Renal cortical epithelial cell (primary cell): ENCODE data around the gene PRDX3. TPM values are rescaled to one million over a fixed set of nuclear protein-coding genes. Genes with fewer than 3 reads are reported as not detected.
"Not testable (repeated sequence)": the region's sequence is repeated elsewhere in the genome, so short reads cannot be mapped to it uniquely, and the experiment has no call there.

ENCODE experiments used
- DNase-seq: peaks from one replicate; pipeline ENCODE4 v3.0.0-alpha.2; 2011; ENCODE audit warnings: low read depth
- total RNA-seq: library from RNA; depleted of rRNA; stranded (reverse); fragments of >200 nt; gene quantifications from 2 replicates; pipeline ENCODE4 v1.2.3, GENCODE V29; 2014

Gene PRDX3
- total RNA-seq, 1 donor from 2014 or later, result 404 TPM

- DNase-seq, result peak; percentile 34
Observed at GRCh38 chr10:119206603-119207365, 28.2 kb upstream of the PRDX3 start.

GRCh38 chr10:119205894-119206602 lies 27.4 kb upstream of the PRDX3 start:
- no peak for DNase-seq

- DNase-seq, result no peak
Observed at GRCh38 chr10:119203006-119203405, 24.4 kb upstream of the PRDX3 start.

- no peak for DNase-seq
Observed at GRCh38 chr10:119201233-119201632, 22.6 kb upstream of the PRDX3 start.

DNA sequence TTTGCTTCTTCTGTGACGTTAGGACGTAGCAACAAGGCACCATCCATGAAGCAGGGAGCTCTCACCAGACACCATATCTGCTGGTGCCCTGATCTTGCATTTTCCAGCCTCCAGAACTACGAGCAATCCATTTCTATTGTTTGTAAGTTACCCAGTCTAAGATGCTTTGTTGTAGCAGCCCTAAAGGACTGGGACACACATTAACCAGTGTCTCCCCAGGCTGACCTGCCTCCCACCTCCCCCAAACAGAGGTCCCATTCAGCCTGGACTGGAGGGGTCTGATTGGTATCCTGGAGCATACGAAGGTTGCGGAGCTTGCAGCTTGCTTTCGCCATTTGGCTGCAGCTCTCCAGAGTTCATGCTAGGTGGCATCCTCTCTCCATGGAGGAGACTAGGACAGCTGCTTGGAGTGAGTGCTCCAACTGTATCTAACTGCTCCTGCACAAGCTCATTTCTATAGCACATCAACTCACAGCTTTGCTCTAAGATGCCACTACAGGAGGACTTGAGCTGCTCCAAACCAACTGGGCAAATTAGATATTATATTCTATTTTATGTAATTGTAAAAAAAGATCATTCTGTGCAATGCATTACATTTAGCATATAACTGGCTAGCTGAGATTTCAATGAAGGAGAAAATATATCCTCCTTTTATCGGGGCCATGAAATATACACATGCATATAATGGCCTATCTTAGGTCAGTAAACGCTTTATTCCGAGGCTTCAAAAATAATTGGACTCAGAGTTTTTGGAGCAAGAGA lies 20.8 kb upstream of the PRDX3 start:
- peak; percentile 76 for DNase-seq

GRCh38 chr10:119198438-119198837 lies 19.8 kb upstream of the PRDX3 start:
- no peak for DNase-seq

- peak; percentile 54 for DNase-seq
Observed at GRCh38 chr10:119197921-119198320, 19.3 kb upstream of the PRDX3 start.

- peak; percentile 51 for DNase-seq
Observed at GRCh38 chr10:119191881-119192280, 13.3 kb upstream of the PRDX3 start.

DNA sequence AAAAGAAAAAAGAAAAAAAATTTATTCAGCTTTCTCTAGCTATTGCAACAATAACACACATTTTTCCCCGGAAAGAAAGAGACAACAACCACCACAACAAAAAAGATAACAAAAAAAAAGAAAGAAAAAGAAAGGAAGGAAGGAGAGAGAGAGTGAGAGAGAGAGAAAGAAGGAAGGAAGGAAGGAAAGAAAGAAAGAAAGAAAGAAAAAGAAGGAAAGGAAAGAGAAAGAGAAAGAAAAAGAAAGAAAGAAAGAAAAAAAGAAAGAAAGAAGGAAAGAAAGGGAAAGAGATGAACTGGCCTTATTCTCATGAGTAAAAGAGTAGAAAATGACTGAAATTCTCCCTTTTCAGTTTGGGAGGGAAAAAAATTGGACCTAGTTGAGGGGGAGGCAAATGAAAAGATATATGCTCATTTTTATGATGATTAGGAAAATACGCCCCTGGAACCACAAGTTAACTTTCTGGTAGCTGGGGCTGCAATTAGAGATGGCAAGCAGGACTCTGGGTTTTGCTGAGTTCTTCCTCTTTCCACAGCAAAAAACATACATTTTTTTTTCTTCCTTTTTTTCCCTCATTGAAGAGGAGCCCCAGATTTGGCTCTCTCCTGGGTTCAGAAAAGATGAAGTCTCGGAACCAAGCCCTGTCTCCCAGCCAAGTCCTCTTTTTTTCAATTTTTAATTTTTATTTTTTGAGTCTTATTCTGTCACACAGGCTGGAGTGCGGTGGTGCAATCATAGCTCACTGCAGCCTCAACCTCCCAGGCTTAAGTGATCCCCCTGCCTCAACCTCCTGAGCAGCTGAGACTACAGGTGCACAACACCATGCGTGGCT lies 12.6 kb upstream of the PRDX3 start:
- no peak for DNase-seq

- peak; percentile 92 for DNase-seq
Observed at GRCh38 chr10:119190353-119190752, 11.7 kb upstream of the PRDX3 start.

- DNase-seq, result peak; percentile 28
Observed at GRCh38 chr10:119189811-119190282, 11.2 kb upstream of the PRDX3 start.

- no peak for DNase-seq
Observed at GRCh38 chr10:119183664-119184412, 5.2 kb upstream of the PRDX3 start.

GRCh38 chr10:119180850-119181400 lies 2.3 kb upstream of the PRDX3 start:
- DNase-seq, result not testable (repeated sequence)

DNA sequence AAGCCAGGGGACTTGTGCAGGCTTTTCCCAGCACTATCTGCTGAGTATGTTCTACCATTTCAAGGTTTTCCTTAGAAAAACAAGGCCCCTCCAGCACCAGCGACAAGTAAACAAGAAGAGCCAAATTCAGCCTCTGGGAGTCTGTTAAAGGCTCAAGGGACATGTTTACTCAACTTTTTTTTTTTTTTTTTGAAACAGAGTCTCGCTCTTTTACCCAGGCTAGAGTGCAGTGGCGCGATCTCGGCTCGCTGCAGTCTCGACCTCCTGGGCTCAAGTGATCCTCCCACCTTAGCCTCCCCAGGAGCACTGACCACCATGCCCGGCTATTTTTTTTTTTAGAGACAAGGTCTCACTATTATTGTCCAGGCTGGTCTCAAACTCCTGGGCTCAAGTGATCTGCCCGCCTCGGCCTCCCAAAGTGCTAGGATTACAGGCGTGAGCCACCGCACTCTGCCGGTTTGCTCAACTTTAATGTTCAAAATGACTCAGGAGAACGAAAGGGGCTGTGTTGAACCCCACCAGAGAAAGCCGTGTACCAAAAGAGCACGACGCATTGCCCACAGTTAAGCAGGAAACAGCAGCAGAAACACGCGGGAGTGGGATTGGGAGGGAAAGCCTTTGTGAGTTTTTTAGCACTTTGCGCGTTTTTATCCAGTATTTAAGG lies 772 bp downstream of the PRDX3 start:
- DNase-seq, result no peak

- peak; percentile 50 for DNase-seq
Observed at GRCh38 chr10:119176166-119176565, 2.4 kb downstream of the PRDX3 start.

- DNase-seq, result no peak
Observed at GRCh38 chr10:119174109-119174508, 4.5 kb downstream of the PRDX3 start.

DNA sequence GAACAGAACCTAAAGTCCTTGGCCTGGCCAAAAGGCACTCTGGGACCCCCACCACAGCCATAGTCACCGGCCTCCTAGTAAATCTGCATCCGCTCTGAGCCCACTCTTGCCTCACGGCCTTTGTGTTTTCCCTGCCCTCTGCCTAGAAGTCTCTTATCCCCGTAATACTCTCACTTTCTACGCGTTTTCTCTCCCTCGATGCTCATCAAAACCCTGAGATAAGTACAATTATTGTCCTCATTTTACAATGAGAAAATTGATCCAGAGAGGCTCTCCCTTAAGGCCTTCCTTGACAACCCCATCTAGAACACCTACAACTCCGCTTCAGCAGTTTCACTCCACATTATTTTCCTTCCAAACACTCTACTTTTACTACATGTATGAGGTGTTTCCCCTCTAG lies 11.6 kb downstream of the PRDX3 start:
- no peak for DNase-seq

- no peak for DNase-seq
Observed at GRCh38 chr10:119166564-119166963, 12.0 kb downstream of the PRDX3 start.

- no peak for DNase-seq
Observed at GRCh38 chr10:119166118-119166500, 12.5 kb downstream of the PRDX3 start.
